ENCODE results near the gene REEP3. TPM values are rescaled to one million over a fixed set of nuclear protein-coding genes. Genes with fewer than 3 reads are reported as not detected.

The REEP3 gene
- total RNA-seq, 2 donors from 2014 or later = 25.4 to 34.1 TPM

DNA sequence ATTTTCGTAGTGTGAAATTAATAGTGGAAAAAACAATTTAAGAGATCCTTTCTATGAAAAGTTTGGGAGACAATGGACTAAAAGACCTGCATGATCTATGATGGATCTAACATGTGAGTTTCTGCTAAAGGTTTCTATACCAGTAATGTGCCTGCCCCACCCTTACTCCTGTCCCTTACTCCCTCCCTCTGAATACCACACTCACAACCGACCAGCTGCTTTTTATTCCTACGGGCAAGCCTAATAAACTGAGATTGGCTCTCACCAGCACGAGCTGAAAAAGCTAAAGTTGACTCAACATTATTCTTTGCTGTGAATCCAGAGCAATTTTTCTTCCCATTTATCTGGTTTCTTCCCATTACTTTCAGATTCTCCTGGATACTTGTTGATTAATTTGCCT lies 17.8 kb upstream of the REEP3 start:
- intact Hi-C loops (cut with DNase I) = no loop called here
- no peak for ATAC-seq
- DNase-seq = no peak

DNA sequence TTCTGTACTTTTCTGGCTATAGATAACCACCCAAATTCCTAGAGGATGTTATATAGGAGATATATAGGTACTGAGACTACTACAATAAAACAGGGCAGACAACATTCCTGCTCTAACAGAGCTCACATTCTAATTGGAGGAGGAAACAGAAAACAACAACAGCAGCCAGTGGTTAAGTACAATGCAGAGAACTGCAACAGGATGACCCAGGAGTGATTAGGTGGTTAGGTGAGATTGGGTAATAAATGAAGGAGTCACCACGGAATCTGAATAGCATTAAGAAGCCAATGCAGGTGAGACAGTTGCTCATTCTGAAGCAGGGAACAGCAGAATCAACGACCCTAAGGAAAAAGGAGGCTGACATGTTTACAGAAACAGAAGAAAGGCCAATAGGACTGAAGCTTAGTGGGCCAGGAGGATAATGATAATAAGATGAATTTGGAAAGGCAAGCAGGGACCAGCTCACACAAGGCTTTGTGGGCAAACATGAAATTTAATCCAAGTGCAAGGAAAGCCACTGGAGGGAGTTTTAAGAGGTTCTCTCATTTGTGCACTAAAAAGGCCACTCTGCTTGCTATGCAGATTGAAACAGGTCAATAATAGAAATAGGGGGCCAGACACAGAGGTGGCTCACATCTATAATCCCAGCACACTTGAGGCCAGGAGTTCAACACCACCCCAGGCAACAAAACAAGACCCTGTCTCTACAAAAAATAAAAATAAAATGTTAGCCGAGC lies 16.9 kb upstream of the REEP3 start:
- ATAC-seq = no peak
- no peak for DNase-seq
- intact Hi-C loops (cut with DNase I) = no loop called here

DNA sequence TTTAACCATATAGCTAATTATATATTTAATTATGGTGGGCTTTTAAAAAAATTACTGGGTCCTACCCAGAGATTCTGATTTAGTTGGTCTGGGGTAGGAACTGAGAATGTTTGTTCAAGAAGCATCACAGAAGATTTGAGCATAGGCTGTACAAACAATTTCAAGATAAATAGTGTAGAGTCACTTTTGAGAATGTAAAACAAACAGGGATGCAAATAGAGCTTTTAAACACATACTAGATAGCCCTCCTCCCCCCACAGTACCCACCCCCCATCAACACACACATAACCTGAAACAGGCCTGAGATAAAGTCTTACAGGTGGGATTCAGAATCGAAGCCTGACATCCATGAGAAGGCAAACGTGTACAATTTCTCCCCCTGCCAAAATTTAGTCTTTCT lies 15.6 kb upstream of the REEP3 start:
- intact Hi-C loops (cut with DNase I) = no loop called here
- no peak for ATAC-seq
- DNase-seq = no peak

DNA sequence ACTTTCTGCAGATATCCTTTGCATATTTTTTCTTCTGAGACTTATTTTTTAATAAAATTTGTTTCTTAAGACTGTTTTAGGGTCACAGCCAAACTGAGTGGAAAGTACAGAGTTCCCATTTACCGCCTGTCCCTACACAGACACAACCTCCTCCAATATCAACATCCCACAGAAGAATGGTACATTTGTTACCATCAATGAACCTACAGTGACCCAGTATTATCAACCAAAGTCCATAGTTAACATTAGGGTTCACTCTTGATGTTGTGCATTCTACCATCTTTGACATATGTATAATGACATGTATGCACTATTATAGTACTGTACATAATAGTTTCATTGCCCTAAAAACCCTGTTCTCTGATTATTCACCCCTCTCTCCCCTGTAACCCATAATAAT lies 14.6 kb upstream of the REEP3 start:
- DNase-seq (no peak), ATAC-seq (peak in 1 of 2 donors; percentile 38)
- intact Hi-C loops (cut with DNase I) = no loop called here

DNA sequence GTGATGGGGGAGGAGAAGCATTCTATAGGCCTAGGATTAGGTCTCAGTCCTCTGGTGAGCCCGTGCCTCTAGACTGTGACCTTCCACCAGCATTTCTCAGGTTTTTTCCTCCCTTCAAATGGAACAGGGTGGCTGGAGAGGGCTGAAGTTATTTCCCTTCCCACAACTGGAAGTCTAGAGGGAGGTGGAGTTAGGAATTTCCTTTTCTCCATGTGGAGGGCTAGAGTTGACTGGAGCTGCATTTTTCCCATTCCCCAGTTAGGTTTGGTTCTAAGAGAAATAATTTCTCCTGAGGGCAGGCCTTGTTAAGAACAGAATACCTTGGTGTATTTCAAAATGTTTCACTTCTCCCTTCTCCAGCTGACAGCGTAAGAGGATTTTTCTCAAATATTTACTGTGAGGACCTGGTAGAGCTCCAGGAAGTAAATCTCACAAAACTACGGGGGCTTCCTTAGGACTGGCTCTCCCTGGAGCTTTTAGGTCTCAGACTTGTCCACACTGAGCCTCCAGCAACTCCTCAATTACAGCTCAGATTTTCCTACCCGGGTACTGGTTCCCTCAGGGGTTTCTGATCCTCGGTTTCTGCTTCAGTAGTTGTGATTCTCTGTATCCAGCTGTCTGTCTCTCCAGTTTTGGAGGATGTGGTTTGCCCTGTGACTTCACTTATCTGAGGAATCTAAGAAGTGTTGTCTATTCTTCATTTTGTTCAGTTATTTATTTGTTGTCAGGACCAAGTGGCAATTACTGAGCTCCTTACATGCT lies 6.0 kb upstream of the REEP3 start:
- peak in 1 of 2 donors; percentile 62 for ATAC-seq
- intact Hi-C loops (cut with DNase I) = loop anchor here in 1 of 2 donors (5.0 kb wide), 1 partner anchor 48 kb away; the partner anchor contains the start of gene JMJD1C
- no peak for DNase-seq

DNA sequence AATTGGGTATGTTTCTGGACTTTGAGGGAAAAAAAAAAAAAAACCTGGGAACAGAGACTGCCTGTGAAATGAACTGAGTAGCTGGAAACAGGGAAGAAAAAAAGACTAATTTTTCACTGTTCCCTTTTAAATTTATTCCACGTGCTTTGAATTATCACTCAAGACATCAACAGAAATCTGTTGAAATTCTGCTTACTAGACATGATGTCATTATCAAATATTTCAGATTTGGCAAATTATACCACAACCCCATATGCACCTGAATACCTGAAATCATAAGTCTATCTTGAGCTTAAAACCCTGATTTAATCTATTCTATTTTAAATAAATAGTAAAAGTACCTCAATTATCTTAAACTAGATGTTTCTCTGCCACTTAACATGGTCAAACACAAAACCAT lies 5.0 kb upstream of the REEP3 start:
- intact Hi-C loops (cut with DNase I) = loop anchor here in 1 of 2 donors (5.0 kb wide), 1 partner anchor 49 kb away; the partner anchor contains the start of gene JMJD1C
- ATAC-seq = no peak
- no peak for DNase-seq

DNA sequence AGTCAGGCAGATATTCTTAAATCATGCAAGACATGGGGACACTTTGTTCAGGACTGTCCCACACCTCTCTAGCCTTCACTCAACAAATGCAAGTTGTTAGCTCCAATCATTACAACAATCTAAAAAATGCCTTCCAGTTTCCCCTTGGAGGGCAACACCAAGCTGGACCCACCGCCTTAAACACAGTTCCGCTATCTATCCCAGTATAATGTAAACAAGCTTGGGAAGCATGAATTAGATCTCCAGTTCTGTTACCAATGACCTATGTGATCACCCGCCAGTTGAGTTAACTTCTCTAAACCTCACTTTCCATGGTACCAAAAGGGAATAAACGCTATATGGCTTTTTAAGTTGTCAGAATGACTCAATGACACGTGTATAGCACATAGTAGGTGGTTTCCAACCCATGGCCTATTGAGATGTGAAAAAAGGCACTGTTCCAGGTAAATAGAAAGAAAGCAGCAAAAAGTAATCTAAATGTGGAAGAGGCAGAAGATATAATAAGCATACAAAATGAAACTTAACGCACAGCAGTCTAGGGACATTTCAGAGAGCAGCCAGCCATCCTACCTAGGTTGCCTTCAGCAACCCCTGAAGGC lies 2.4 kb upstream of the REEP3 start:
- ATAC-seq = no peak
- intact Hi-C loops (cut with DNase I) = loop anchor here in 1 of 2 donors (5.0 kb wide), 1 partner anchor 51 kb away; the partner anchor contains the start of gene JMJD1C
- DNase-seq = no peak

DNA sequence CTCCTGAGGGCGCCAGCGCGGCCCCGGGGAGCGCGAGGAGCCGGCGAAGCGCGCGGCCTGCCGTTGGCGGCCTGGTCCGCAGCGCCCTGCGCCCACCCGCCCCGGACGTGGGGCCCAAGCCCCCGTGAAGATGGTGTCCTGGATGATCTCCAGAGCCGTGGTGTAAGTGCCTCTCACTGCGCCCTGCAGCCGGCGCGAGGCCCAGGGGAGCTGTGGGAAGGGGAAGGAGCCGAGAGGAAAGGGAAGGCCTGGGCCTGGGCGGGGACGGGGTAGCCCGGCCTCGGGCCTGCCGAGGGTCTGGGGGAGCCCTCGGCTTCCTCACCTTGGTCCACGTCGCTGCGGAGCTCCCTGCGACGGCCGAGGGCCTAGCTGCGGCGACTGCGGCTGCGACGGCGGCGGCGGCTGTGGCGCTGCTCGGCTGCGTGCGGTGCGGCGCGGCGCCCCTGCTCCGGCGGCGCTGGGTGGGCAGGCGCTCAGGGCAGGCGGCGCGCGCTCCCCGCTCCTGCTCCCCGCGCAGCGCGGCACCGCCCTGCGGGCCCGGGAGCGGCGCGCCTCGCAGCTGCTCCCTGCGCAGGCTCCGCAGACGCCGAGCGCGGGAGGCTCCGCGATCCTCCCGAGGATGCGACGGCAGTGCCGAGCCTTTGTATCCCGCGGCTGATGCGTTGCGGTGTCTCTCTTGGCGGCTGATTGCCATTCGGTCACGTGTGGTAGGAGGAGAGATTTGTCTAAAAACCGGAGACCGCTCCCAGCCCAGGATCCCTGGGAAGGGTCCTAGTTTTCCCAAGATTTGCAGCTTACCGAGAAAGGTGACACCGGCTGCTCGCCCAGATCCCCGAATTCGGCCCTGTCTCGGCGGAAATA lies 445 bp downstream of the REEP3 start:
- ATAC-seq (peak; percentile 90 to 93), DNase-seq (peak; percentile 73)
- intact Hi-C loops (cut with DNase I) = loop anchor here in 1 of 2 donors (5.0 to 10.0 kb wide), 3 partner anchors 193 to 317 kb away; no protein-coding TSS in a partner anchor

DNA sequence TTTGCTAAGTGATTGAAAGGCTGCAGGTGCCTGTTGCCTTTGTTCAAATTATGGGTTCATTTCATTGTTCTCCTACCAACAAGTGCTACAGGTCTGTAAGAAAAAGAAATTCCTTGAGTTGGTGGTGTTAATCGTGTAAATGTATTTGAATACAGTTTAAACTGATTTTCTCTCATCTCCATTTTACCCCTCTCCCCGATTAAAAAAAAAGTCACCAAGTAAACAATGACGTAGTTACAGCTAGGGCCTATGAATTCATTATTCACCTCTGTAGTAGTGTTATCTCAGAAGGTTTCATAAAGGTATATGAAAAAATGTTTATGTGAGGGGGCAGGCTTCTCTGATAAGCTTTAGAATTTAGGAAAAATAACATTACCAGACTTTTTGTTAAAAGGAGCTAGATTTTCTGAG lies 1.1 kb downstream of the REEP3 start:
- intact Hi-C loops (cut with DNase I) = loop anchor here in 1 of 2 donors (5.0 to 10.0 kb wide), 3 partner anchors 193 to 317 kb away; no protein-coding TSS in a partner anchor
- ATAC-seq (no peak), DNase-seq (no peak)

DNA sequence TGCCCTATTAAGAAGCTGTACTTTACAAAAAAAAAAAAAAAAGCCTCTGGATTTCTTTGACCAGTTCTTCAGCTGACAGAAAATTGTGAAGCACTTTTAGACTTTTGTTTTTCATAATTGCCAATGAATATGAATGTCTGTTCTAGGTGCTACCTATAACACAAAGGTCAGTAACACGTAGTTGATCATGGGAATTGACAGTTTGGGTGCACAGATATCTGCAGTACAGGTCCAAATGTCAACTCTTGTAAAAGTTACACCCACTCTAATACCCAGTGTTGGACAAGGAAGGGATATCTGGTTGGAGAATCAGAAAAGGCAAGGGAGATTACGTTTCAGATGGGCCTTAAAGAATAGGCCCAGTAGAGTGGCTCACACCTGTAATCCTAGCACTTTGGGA lies 1.8 kb downstream of the REEP3 start:
- DNase-seq = no peak
- no peak for ATAC-seq
- intact Hi-C loops (cut with DNase I) = loop anchor here in 1 of 2 donors (5.0 to 10.0 kb wide), 3 partner anchors 192 to 318 kb away; no protein-coding TSS in a partner anchor

DNA sequence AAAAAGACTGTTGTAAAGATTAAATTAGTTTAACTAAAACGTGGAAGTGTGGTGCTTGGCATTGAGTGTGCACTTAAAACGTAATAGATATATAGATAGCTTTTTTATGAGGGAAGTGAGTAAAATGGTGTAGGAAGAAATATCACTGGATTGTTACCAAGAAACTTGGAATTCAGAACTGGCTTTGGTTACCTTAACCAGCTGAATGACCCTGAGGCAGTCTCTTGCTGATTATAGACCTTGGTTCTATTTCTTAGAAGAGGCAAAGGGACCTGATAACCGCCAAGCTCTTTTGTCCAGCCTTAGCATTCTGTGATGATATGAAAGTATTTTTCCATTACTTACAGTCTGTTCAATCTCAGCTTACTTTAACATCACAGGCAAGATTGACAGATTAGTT lies 3.8 kb downstream of the REEP3 start:
- DNase-seq = no peak
- intact Hi-C loops (cut with DNase I) = loop anchor here in 1 of 2 donors (10.0 kb wide), 2 partner anchors 190 to 320 kb away; no protein-coding TSS in a partner anchor
- no peak for ATAC-seq

DNA sequence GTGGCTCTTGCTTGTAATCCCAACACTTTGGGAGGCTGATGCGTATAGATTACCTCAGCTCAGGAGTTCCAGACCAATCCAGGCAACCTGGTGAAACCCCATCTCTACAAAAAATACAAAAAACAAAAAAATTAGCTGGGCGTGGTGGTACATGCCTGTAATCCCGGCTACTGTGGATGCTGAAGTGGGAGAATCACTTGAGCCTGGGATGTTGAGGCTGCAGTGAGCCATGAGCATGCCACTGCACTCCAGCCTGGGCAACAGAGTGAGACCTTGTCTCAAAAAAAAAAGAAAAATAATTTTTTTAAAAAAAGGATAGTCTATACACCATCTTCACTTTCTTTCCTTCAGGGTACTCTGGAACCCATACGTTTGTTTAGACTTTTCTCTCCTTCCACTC lies 6.2 kb downstream of the REEP3 start:
- DNase-seq (no peak), ATAC-seq (no peak)
- intact Hi-C loops (cut with DNase I) = loop anchor here in 1 of 2 donors (10.0 kb wide), 2 partner anchors 187 to 323 kb away; no protein-coding TSS in a partner anchor

DNA sequence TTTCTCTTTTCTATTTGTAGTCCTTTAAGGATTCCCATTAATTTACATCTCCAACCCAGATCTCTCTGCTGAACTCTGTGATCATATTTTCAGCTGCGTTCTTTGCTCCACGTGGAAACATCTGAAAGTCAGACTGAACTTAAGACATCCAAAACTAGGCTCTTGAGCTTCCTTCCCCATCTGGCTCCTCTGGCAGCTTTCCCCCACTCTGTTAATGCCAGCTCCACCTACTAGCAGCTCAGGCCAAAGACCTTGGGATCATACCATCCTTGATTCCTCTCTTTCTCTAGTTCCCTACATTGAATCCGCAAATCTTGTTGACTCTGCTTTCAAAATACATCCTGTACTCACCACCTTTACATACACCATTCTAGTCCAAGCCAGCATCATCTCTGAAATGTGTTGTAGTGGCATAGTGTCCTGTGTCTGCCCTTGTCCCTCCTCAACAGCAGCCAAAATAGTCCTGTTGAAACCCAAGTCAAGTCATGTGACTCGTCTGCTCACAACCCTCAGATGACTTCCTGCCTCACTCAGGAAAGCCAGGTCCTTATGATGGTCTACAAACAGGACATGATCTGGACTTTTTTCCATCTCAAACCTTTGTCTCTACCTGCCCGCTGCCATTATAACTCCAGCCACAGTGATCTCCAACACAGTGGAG lies 7.0 kb downstream of the REEP3 start:
- intact Hi-C loops (cut with DNase I) = loop anchor here in 1 of 2 donors (10.0 kb wide), 2 partner anchors 187 to 323 kb away; no protein-coding TSS in a partner anchor
- DNase-seq (no peak), ATAC-seq (no peak)

DNA sequence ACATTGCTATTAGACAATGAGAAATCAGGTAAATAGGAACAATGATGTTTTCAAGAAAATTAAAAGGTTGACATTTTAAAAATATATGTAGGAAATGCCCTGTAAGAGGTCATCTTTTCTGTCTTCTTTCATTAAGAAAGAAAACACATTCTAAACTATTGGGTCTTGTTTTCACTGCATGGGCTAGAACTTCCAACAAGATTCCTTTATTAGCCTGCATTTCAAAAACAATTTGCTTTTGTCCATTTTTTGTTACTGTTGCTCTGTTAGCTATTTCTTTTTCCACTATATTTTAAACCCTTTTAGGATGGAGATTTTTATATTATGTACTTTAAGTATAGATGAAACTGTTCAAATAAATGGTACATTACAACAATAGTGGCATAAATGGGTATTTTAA lies 9.2 kb downstream of the REEP3 start:
- intact Hi-C loops (cut with DNase I) = no loop called here
- DNase-seq (no peak), ATAC-seq (no peak)

DNA sequence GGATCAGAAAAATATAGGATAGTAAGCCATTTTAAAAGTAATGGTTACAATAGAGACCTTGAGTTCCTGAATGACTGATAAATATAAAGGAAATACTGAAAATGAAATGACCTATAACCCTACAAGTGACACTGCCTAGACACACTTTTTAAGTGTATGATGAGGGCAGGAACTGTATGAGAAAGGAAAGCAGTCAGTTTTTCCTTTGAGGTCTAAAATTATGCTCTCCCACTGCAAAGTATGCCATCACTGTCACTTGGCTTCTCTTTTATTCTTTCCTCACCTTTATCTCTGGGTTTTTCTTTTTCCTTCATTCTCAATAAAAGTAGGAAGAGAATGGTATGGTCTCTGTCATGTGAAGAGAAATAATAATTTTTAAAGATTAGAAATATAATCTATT lies 13.5 kb downstream of the REEP3 start:
- ATAC-seq (no peak), DNase-seq (no peak)
- intact Hi-C loops (cut with DNase I) = no loop called here

DNA sequence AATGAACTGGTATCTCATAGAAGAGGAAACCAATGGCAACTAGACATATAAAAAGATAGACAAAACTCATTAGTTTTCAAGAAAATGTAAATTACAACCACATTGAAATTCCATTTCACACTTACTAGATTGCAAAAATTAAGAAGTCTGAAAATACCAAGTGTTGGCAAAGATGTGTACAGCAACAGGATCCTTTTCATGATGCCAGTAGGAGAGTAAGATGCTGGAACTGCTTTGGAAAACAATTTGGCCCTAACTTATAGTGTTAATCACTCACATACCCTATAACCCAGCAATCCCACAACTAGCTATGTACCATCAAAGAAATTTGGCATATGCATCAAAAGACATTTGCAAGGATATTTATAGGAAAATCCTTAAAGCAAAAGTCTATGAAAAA lies 15.5 kb downstream of the REEP3 start:
- intact Hi-C loops (cut with DNase I) = no loop called here
- DNase-seq (no peak), ATAC-seq (no peak)

DNA sequence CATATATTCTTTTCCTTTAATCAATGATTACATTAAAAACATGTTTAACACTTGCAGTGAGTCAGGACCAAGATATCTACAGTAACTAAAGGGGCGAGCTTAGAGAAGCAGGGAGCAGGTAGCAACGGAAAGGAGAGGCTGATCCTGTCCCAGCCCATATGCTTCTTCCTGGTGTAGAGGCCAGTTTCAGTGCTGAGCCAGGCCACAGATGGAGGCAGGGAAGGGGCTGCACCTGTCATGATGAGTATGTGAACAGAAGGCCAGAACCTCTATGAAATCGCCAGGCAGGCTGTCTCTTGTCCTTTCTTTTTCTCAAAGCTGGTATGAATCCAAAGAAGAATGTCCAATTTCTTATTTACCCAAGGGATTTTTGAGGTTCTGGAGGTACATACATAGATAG lies 16.3 kb downstream of the REEP3 start:
- no peak for ATAC-seq
- intact Hi-C loops (cut with DNase I) = no loop called here

DNA sequence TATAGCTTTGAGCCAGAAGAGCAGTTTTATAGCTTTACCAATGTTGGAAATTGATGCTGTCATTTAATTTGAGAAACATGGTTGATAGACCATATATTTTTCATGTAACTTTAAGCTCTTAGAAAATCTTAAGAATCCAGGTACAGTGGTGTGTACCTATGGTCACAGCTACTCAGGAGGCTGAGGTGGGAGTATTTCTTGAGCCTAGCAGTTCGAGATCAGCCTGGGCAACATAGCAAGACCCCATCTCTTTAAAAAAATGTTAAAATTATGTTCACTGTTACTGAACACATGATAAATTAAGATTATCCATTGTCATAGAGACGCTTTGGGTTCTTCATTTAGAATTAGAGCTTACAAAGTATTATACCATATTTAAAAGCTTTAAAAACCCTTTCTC lies 18.2 kb downstream of the REEP3 start:
- intact Hi-C loops (cut with DNase I) = no loop called here
- ATAC-seq (no peak), DNase-seq (no peak)

More for the DNA sequence above, 16.3 kb downstream of the REEP3 start:
- DNase-seq = no peak

Measured in left cardiac atrium (tissue), 4 donors.